K562 (cell line): ENCODE results near the gene MPND.
A peak's percentile ranks its signal among the peaks of the same experiment; 100 is the strongest.
"Not testable (repeated sequence)": the region's sequence is repeated elsewhere in the genome, so short reads cannot be mapped to it uniquely, and the experiment has no call there.

ENCODE experiments used
- ATF1 ChIP-seq, 2 experiments: fragments of 450-650 bp in 1 of 2; IDR thresholded peaks; 2 replicates each; pipeline ENCODE4 v1.6.1; 2016; ENCODE audit warnings: missing compliant biosample characterization in 1 of 2, missing genetic modification characterization in 1 of 2
- CTCF ChIP-seq, 3 experiments: IDR thresholded peaks in 2 of 3; conservative IDR thresholded peaks in 1 of 3; 2 replicates each; pipeline ENCODE4 v1.5.1; 2011 to 2012; ENCODE audit warnings: low read length in 3 of 3, mild to moderate bottlenecking in 3 of 3, control low read depth in 2 of 3, improper control_type of control experiment in 1 of 3, inconsistent platforms in 1 of 3, low read depth in 1 of 3, mixed read lengths in 1 of 3, moderate library complexity in 1 of 3; ENCODE audit not compliant: insufficient read depth in 2 of 3
- E2F8 ChIP-seq: fragments of 450-650 bp; IDR thresholded peaks from 2 replicates; pipeline ENCODE4 v1.7.1; 2018; ENCODE audit warnings: mild to moderate bottlenecking, low read depth; ENCODE audit not compliant: partially characterized antibody
- EZH2 ChIP-seq: IDR thresholded peaks from 2 replicates; pipeline ENCODE4 v1.6.1; 2012; ENCODE audit warnings: low read depth, mild to moderate bottlenecking, inconsistent platforms, low read length, borderline replicate concordance
- GABPA ChIP-seq: fragments of 200-800 bp; sonication (Bioruptor generic); conservative IDR thresholded peaks from 2 replicates; pipeline ENCODE4 v1.6.1; 2016; ENCODE audit warnings: low read depth, missing genetic modification characterization, missing compliant biosample characterization
- HOXB6 ChIP-seq: fragments of 250-450 bp; sonication (Bioruptor Pico); IDR thresholded peaks from 2 replicates; pipeline ENCODE4 v1.5.1; 2022; ENCODE audit warnings: mild to moderate bottlenecking, borderline replicate concordance
- LARP7 ChIP-seq: fragments of 450-650 bp; IDR thresholded peaks from 2 replicates; pipeline ENCODE4 v1.6.1; 2016
- NRF1 ChIP-seq, 2 experiments: fragments of 450-650 bp; IDR thresholded peaks in 1 of 2; conservative IDR thresholded peaks in 1 of 2; 2 replicates each; pipeline ENCODE4 v1.6.1; 2014; ENCODE audit warnings: mild to moderate bottlenecking in 2 of 2
- POLR2AphosphoS5 ChIP-seq: IDR thresholded peaks from 2 replicates; pipeline ENCODE4 v1.6.1; 2011; ENCODE audit warnings: mild to moderate bottlenecking, low read depth, low read length, moderate library complexity; ENCODE audit not compliant: control insufficient read depth, insufficient read depth
- SMARCA4 ChIP-seq: fragments of 450-650 bp; IDR thresholded peaks from 2 replicates; pipeline ENCODE4 v1.6.1; 2016
- ZNF224 ChIP-seq: sonication (generic); formaldehyde crosslinking; IDR thresholded peaks from 2 replicates; pipeline ENCODE4 v1.8.0; 2022; ENCODE audit warnings: mild to moderate bottlenecking, missing genetic modification reagents
- ZNF384 ChIP-seq: IDR thresholded peaks from 2 replicates; pipeline ENCODE4 v1.6.1; 2012; ENCODE audit warnings: low read depth, low read length, improper control_type of control experiment
- ZNF740 ChIP-seq, 3 experiments: fragments of 200-800 bp in 1 of 3; sonication (Bioruptor generic) in 1 of 3; sonication (generic) in 1 of 3; formaldehyde crosslinking in 1 of 3; IDR thresholded peaks; 2 replicates each; pipeline versions ENCODE4 v1.6.1 to v1.8.0; 2016 to 2022; ENCODE audit warnings: mild to moderate bottlenecking in 2 of 3, missing compliant biosample characterization in 2 of 3, missing genetic modification characterization in 2 of 3, missing genetic modification reagents in 1 of 3

- 0 out of 2 replicates have a peak, but pooled peaks have one; percentile 20 for TF ChIP-seq SMARCA4
- TF ChIP-seq EZH2; ZNF224 (CRISPR knock-in tag); POLR2AphosphoS5; ATF1 (CRISPR knock-in tag; IDR thresholded peaks at IDR 0.05); ATF1 (tag; IDR thresholded peaks at IDR 0.05); LARP7; NRF1 (conservative IDR thresholded peaks at IDR 0.05 in 1 of 2, IDR thresholded peaks at IDR 0.05 in 1 of 2); GABPA (tag); HOXB6 (CRISPR knock-in tag); E2F8; ZNF384; CTCF (IDR thresholded peaks at IDR 0.05 in 2 of 3, conservative IDR thresholded peaks at IDR 0.05 in 1 of 3; ENCODE audit: insufficient read depth in 2 of 3, low read depth in 1 of 3, low read length in 3 of 3); ZNF740 (CRISPR knock-in tag; IDR thresholded peaks at IDR 0.05); ZNF740 (tag; IDR thresholded peaks at IDR 0.05): not testable (repeated sequence)
Observed at GRCh38 chr19:4328991-4329681, 14.2 kb upstream of the MPND start.
